ENCODE data around the gene CAMSAP3.

DNA sequence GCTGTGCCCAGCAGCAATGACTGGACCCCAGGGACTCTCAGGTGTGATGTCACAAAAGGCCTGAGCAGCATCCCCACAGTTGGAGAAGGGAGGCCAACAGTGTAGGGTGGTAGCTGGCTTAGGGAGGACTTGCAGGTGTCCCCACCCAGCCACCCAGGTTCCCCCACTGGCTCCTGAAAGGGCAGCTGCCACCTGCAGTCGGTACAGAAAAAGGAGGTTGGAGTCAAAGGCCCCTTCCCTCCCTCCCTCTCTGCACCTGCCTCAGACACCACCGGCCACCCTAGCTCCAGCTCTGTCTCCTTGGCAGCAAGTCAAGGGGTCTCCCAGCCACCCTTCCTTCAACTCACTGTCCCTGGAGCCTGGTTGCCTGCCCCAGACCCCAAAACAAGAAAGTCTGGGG is 38.0 kb downstream of the CAMSAP3 start, which contains the start of gene PCP2:
- TF ChIP-seq, protein P1, sequence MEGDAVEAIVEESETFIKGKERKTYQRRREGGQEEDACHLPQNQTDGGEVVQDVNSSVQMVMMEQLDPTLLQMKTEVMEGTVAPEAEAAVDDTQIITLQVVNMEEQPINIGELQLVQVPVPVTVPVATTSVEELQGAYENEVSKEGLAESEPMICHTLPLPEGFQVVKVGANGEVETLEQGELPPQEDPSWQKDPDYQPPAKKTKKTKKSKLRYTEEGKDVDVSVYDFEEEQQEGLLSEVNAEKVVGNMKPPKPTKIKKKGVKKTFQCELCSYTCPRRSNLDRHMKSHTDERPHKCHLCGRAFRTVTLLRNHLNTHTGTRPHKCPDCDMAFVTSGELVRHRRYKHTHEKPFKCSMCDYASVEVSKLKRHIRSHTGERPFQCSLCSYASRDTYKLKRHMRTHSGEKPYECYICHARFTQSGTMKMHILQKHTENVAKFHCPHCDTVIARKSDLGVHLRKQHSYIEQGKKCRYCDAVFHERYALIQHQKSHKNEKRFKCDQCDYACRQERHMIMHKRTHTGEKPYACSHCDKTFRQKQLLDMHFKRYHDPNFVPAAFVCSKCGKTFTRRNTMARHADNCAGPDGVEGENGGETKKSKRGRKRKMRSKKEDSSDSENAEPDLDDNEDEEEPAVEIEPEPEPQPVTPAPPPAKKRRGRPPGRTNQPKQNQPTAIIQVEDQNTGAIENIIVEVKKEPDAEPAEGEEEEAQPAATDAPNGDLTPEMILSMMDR (IDR thresholded peaks at IDR 0.05): no peak
- TF ChIP-seq POLR2A (IDR thresholded peaks at IDR 0.05): no peak
